Right ventricle myocardium inferior (tissue), 1 donor: ENCODE results near the gene ARHGEF4. TPM values are rescaled to one million over a fixed set of nuclear protein-coding genes. Genes with fewer than 3 reads are reported as not detected.

Experiments used
- ATAC-seq: fragments of 200-7000 bp; cut with Tn5 transposase; one replicate; pipeline ENCODE4 v1.9.1; 2020; ENCODE audit warnings: mild to moderate bottlenecking, moderate library complexity
- DNase-seq: peaks from one replicate; pipeline ENCODE4 v3.0.0; 2021; ENCODE audit errors: missing footprints
- intact Hi-C: fragments of 100-400 bp; cut with DNase I; formaldehyde crosslinking; loops from one replicate; pipeline ENCODE4 v1.11.0; 2022
- long read RNA-seq: library from polyadenylated mRNA; unstranded; transcript quantifications from one replicate; pipeline ENCODE4 v2.0.0, GENCODE V29; 2021
- total RNA-seq: library from RNA; stranded (reverse); fragmentation: NEBNext Ultra II Directional; extraction: Animal tissue kit (Norgen Biotek cat#: 25700); gene quantifications from one replicate; pipeline ENCODE4 v1.2.1, GENCODE V29; 2021
- donor health status: DM: no; HTN: yes; CAD: no; lungs with severe emphysema.

ARHGEF4 gene, protein sequence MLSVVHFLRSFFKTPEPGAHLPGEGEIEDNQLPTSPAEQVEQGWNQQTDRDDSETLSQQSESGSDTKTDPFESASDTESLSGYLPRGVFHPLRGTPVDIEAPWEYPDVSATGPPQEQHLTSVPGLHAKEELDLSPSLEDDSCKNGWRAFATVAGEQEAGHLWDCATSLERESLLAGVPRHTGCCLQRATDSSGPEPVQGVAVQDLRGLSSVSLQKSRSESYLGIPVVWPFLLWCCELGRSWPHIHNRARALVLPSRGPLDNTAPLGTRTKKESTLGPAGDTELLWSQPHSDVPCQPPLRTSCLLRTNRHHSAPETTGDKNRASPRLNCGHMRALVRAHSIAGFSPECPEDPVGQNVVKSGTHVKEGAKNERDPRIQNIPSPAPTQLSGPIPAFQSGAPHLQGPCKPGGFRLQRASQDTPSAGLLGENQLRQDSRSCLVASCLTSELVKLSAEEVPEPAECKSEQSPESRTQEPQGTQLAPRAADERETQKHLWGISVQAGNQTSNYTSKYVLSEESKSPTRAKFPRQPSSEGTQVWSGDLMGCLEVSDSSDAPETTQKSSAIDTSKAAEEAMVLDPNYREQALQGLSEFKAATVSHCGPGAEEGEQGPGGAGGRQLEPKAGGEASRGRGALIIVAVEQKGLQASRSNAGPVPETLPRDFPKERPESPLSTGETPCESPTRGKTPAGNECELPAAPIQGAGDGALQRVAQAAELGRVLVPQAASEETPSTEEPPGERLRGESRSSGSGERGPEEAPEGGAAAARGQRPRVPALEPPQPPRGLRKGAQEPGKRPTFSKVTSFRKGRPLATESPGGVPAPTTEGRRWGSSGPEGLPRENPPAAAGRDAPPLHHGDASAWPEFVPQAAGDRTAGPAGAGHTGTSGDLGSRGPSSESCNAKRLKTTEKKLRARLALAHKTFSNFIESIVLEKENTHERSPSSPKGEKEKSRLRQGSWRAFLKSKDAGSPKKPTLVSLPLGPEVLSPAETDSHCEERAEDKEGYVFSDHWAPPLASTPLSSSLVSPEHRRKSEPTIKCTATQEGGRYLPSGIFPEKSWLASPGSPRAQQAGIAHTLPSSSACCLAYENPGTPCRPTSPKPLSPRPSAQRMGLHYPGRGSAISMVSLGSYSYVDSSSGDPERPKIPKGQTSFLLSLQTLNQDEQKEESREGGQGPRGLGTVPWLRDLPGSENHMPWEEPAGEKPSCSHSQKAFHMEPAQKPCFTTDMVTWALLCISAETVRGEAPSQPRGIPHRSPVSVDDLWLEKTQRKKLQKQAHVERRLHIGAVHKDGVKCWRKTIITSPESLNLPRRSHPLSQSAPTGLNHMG (N-terminal part only)
- total RNA-seq = 4.1 TPM
- long read RNA-seq, partial matches to known transcripts = 4 of 9 reads
- long read RNA-seq, other reads (novel, unspliced or antisense) = 5 of 9 reads

DNA sequence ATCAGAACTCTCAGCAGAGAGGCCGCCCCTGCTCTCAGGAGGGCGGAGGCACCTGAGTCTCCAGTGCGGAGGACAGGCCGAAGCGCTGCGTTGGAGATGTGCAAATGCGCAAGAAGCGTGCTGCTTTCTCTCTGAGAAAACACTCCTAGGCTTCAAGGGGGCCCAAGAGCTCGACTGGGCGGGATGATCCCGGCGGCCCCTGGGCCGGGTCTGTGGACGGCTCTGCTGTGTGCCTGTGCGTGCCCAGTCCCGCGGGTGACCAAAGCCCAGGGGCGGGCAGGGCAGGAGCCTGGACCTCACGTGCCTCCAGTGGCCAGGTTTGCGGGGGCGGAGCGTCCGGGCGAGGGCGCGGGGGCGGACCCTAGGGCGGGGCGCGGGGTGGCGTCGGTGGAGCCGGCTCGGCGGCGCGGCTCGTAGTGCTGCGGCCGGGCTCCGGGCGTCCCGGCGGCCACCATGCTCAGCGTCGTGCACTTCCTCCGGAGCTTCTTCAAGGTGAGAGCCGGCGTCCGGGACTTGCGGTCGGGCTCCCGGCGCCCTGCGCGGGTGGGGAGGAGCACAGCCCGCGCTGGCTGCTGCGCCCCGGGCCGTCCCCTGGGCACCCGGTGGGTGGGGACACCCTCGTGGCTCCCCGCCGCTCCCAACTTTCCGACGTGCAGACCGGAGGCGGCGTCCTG, at the start of gene ARHGEF4:
ARHGEF4 (plus strand) TSS at position 414 of the 674 bp plus-strand sequence; CDS start at position 454, 40 bp downstream.
- ATAC-seq = peak; percentile 78
- intact Hi-C loops = no loop called here
- peak; percentile 69 for DNase-seq

DNA sequence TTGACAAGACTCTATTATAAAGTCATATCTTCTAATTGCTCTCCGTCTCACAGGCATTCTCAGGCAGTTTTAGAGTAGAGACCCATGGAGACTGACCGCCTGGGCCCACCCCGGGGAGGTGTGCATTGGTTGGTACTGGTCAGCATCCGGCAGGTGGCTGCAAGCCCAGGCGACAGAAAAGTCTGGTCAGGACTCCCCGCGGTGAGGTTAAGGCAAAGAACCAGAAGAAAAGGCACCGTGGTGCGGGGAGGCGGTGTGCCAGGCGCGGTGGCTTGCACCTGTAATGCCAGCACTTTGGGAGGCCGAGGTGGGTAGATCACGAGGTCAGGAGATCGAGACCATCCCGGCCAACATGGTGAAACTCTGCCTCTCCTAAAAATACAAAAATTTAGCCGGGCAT, 48.9 kb upstream of the ARHGEF4 start:
- ATAC-seq (no peak), DNase-seq (no peak)
- intact Hi-C loops = no loop called here

DNA sequence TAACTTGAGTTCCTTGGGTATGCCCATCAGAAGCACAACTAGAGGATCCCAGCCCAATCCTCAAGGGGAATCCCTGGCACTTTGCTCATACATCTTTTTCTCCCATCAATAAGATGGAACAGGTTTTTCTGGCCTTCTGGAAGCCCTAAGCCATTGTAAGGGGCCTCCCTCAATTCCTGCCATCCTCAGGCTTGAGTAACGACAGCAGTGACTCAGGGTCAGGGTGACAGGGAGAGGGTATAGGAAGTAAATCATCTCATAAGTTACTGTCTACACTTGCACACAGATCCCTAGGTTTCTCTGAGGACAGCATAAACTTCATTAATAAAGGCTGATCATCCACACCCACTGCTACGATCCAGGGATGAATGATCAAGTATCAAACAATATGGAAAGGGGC, 46.4 kb upstream of the ARHGEF4 start:
- intact Hi-C loops = no loop called here

DNA sequence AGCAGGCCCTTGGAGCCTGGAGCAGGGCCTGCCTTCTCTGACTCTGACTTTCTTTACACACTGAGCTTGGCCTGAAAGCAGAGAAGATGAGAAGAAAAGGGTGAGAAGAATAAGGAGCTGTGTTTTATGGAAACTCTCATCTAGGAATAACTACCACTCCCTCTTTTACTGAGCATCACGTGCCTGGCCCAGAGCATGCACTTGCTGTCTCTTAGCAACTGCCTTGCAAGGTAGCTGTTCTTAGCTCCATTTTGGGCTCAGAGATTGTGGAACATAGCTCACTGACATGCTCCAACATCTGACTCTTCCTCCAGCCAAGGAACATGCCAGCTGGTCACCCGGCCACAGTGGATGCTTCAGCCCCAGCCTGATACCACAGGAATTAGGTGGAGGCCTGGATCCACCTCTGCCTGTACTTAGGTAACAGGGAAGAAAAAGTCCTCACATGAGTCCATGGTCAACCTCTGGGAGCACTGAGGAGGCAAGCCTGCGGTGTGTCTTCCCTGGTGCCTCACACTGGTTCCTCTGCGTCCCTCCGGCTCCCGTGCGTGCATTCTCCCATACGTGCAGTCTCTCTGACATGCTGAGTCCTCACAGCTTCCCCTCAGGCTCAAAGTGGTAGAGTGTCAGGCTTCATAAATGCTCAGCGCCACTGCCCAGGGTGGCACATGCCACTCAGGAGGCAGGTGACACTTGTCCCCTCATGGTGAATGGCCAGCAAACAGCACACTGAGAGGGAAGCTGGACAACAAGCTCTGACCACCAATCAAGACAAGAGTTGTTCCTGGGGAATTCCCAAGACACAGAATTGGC, 45.7 kb upstream of the ARHGEF4 start:
- DNase-seq (no peak), ATAC-seq (no peak)
- intact Hi-C loops = no loop called here

More for the DNA sequence above, 46.4 kb upstream of the ARHGEF4 start:
- DNase-seq (no peak), ATAC-seq (no peak)

DNA sequence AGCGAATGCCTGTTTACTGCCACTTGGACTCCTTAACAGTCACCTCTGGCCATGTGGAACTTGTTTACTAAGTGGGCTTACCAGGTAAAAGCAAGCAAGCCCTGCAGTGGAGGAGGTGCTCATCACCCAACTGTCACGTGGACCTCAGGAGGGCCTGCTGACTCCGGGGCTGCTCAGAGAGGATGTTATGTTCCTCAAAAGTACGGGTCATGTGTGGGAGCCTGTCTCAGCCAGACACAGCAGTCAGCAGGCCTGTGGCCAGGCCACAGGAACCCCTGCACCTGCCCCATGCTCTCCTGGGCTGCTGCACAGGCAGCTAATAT, 45.1 kb upstream of the ARHGEF4 start:
- ATAC-seq (no peak), DNase-seq (no peak)
- intact Hi-C loops = no loop called here

DNA sequence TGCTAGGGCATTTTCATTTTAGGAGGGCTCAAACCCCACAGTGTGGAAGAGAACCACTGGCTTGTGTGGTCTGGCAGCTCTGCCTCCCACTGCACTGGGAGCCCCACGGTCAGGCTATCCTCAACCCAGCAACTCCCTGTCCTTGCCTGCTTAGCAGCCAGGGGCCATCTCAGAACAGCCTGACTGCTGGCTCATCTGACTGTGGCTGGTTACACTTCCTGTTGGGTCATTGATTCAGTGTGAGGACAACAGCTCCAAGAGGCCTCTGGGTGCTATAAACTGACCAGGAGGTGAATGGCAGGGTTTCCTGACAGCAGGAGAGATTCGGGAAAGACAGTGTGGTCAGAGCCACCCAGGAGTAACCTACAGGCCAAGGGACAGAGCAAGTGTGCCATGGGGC, 41.3 kb upstream of the ARHGEF4 start:
- no peak for ATAC-seq
- no peak for DNase-seq
- intact Hi-C loops = no loop called here

DNA sequence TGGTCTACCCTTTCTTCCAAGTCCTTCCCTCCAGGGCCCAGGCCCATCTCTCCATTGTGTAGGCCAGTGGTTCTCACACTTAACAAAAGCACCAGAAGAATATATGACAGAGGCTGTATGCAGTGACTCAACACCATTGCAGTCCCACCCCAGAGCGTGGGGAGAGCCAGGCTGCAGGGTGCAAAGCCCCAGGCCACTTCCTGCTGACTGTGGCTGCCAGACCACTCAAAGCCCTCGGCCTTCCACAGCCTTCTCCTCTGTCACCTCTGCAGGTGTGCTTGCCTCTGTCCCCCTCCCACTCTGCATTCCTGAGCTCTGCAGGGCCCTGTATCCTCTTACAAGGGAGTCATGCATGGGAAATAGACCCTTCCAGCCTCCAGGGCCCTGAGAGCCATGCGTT, 40.4 kb upstream of the ARHGEF4 start:
- intact Hi-C loops = no loop called here
- DNase-seq (no peak), ATAC-seq (no peak)

DNA sequence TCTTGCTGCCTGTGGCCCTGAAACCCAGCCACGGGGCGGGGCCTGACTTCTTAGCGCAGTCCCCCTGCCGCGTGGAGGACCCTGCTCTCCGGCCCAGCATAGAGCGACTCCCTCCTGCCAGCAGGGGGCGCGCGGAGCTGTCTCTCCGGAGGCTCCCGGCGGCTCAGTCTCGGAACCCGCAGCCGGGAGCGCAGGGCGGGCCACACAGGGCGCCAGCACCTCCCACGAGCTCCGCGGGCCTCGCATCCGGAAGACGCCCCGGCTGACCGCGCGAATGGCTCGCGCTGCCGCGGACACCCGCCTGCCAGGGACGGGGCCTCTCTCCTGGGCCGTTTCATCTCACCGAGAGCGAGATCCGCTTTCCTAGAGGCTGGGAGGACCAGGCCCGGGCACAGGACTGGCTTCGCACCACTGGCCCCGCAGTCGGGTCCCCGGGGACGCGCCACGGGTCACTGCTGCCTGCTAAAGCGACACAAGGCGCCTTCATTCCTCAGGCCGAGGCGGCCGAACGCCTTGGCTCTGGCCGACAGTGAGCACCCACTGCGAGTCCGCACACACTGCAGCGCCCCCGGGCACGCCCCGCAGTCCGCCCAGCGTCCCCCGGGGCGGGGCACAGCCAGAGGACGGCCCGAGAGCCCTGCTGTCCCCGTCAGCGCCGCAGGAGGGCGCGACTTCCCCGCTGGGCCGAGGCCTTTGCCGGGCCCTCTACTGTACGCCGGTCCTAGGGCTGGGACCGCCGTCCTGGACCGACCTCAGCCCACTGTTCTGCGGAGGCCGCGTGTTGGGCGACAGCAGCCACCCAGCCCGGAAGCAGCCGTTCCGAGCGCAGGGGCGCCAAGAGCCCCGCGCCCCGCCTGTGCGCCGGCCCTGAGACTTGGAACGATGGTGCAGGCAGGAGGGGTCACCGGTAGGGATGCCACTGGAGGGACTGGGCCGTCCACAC, 39.0 kb upstream of the ARHGEF4 start:
- intact Hi-C loops = loop anchor here (1.0 kb wide), 2 partner anchors 76 to 123 kb away; no protein-coding TSS in a partner anchor
- ATAC-seq (peak; percentile 98), DNase-seq (peak; percentile 96)

DNA sequence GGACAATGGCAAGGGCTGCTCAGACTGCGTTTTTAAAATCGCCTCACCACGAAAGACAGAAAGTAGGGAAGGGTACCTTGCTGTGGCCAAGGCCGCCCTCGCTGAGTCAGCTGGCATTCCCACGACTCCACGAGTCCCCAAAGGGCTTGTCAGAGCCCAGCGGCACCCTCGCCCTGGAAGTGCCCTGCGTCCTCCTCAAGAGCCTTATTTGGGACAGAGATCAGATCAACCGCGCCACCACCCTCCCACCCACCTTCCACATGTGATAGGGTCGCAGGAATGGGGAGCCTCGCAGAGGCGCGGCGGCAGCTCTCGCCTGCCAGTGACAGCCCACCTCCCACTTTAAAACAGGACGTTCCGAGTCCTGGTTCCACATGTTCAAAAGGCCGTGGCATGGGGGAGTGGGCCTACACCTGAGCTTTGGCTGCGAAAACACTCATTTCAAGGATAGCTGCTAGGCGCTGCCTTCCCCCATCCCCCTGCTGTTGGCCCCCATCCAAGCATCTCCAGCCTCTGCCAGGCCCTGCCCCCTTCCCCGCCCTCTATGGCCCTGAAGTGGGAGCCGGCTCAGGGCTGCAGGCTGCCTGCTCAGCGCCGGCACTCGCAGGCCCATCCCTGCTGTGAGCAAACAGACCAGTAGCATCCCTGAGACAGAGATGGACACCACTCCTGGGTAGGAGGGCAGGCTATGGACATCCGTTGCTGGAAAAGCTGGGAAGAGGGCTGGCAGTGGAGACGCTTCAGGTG, 38.1 kb upstream of the ARHGEF4 start:
- DNase-seq = no peak
- intact Hi-C loops = loop anchor here (1.0 kb wide), 1 partner anchor 122 kb away; no protein-coding TSS in a partner anchor
- no peak for ATAC-seq

DNA sequence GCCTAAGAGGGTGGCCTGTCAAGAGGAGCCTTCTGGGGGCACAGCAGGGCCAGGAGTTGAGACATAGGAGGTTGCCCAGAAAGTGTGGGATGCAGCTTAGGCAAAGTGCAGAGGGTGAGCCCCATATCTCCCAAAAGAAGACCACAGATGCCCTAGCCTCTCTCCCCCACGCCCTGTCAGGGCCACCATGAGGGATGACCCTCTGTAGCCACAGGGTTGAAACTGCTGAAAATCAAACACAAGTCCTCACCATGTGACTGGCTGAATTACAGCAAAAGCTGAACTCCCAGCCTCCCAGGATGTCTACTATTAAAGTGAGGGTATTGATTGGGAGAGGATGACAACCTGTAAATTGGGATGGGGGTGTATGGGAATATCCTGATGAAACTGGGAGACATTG, 37.4 kb upstream of the ARHGEF4 start:
- no peak for ATAC-seq
- intact Hi-C loops = no loop called here

DNA sequence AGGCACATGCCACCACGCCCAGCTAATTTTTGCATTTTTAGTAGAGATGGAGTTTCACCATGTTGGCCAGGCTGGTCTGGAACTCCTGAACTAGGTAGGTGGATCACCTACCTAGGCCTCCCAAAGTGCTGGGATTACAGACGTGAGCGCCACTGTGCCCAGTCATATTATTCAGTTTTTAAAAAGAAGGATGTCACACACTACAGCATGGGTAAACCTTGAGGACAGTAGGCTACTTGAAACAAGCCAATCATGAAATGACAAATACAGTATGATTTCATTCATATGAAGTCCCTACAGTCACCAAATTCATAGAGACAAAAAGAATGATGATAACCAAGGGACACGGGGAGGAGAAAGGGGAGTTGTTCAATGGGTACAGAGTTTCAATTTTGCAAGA, 31.1 kb upstream of the ARHGEF4 start:
- ATAC-seq (no peak), DNase-seq (no peak)
- intact Hi-C loops = no loop called here

More for the DNA sequence above, 37.4 kb upstream of the ARHGEF4 start:
- DNase-seq = no peak

DNA sequence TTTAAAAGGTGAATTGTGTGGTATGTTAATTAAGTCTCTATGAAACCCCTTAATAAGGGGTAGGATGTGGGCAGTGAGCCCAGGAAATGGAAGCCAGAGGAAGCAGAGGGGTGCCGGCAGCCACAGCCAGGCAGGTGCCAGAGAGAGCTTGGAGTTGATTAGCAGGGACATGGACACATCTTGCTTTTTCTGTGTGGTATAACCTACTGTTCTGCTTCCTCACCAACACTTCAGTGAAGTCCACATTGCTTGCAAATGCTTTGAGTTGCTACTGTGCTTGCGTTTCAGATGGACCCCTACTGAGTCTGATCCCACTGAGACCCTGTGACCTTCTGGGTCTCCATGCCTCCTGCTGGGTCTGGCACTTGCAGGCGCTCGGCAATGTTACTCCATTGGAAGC, 30.3 kb upstream of the ARHGEF4 start:
- DNase-seq (no peak), ATAC-seq (no peak)
- intact Hi-C loops = no loop called here

DNA sequence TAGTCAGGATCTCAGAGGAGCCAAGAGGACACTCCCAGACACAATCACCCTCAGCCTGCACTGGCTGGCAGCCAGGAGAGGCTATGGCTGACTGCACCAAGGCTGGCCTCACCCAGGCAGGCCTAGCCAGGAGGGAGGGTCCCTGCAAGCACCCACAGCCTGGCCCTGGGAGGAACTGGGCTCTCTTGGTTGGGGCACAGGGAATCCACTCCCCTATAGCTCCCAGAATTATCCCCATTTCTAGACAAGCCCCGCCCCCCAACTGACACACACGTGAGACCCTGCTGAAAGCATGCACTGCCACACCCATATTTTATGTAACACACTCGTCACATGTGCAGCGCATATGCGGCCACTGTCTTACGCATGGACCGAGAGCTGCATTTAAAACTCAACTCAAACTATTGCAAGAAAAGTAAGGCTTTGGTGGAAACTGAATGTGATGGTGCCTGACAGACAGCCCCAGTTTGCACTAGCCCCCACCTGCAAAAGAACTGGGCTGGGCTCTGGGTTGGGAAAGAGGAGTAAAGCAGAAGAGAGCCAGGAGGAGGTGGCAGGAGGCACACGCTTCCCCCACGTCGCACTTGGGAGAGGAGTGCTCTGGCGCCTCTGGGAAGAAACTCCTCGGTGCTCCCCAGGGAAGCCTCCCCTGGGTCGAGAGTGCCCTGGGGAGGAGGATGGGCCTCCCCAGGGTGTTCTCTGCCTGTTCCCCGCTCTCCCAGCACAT, 28.9 kb upstream of the ARHGEF4 start:
- no peak for DNase-seq
- no peak for ATAC-seq
- intact Hi-C loops = no loop called here

DNA sequence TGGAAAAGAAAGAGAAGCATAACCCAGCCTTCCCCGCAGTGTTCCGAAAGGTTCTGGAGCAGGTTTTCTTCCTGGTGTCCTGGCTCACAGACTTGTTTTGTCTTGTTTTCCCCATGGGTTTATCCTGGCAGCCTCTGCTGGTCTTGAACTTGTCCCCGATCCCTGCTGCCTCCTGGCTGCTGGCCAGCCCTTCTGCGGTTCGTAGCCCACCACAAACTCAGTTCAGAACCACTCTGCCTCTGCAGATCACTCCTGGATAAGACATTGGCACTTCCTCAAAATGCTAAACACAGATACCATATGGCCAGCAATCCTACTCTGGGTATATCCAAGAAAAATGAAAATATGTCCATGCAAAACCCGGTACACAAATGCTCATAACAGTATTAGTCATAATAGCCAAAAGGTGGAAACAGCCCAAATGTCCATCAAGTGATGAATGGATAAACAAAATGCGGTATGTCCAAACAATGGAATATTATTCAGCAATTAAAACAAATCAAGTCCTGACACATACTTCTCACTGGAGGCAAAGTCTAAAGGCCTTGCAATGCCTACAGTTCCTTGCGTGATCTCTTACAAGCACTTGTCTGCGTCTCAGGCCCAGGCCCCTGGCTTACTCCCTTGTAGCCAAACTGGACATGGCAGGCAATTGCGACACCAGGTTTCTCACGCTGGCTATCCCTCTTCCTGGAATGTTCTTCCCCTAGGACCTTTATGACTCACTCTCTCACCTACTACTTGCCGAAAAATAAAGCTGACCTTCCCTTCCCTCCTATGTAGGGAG, 28.0 kb upstream of the ARHGEF4 start:
- intact Hi-C loops = no loop called here
- DNase-seq (no peak), ATAC-seq (no peak)

DNA sequence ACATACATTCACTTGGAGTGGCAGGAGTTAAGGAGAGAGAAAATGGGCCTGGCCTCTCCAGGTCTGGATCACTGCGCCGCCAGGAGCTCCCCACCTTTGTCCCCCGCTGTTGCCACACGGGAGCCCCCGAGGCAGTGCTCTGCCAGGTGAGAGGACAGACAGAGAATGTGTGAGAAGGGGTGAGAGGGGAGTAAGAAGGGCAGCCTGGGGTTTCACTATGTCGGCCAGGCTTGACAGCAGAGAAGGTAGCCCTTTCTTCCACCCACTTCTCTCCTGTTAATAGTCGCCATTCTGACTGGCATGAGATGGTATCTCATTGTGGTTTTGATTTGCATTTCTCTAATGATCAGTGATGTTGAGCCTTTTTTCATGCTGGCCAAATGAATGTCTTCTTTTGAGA, 26.2 kb upstream of the ARHGEF4 start:
- DNase-seq (no peak), ATAC-seq (no peak)
- intact Hi-C loops = no loop called here
